ENCODE data around the gene SFPQ.
A peak's percentile ranks its signal among the peaks of the same experiment; 100 is the strongest.

Gene SFPQ

DNA sequence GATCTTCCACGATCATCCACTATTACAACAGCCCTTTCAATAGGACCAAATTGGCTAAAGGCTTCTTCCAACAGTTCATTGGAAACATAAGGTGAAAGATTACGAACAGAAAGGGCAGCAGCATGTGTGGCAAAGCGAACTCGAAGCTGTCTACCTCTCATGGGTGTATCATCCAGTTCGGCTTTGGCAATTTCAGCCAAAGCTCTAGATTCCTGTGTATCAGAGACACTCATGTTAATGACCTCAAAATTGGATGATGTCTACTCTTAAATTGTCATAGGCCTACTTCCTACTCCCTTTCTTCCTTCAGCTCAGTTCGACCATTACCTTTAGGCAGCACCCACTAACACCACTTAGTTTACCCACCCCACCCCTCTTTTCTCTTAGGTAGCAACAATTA is 2.2 kb downstream of the SFPQ start:
- Histone ChIP-seq H3K9me2 (replicated peaks; ENCODE audit: insufficient read depth, low read length) (no peaks in the 10 kb centered on the region), H3K27ac (ENCODE audit: low read length) (no peak overlapping the region), H3K36me3 (replicated peaks; ENCODE audit: insufficient read depth, low read length) (peaks cover 30% of the 10 kb centered on the region), H4K20me1 (ENCODE audit: insufficient read depth, low read length) (peaks cover 59% of the 10 kb centered on the region), H3F3A (ENCODE audit: insufficient read depth, low read length) (peaks cover 14% of the 10 kb centered on the region; the same call in 1 of the 2 replicates), H3K4me2 (ENCODE audit: low read depth, low read length) (peak overlapping the region; percentile 64), H3K4me1 (ENCODE audit: low read length) (peaks cover 15% of the 10 kb centered on the region; the same call in 1 of the 2 replicates), H3K9me3 (replicated peaks; ENCODE audit: insufficient read depth, low read length) (no peaks in the 10 kb centered on the region), H2AFZ (ENCODE audit: low read length) (no peak overlapping the region), H3K27me3 (replicated peaks; ENCODE audit: insufficient read depth, low read length) (no peaks in the 10 kb centered on the region), H3K9ac (ENCODE audit: low read length) (peak overlapping the region; percentile 95; the same call in 1 of the 2 replicates), H3K79me2 (ENCODE audit: low read length) (peaks cover 71% of the 10 kb centered on the region), H3K4me3 (ENCODE audit: low read length) (peak overlapping the region; percentile 86)
- DNase-seq = no peak
- TF ChIP-seq, protein P1, sequence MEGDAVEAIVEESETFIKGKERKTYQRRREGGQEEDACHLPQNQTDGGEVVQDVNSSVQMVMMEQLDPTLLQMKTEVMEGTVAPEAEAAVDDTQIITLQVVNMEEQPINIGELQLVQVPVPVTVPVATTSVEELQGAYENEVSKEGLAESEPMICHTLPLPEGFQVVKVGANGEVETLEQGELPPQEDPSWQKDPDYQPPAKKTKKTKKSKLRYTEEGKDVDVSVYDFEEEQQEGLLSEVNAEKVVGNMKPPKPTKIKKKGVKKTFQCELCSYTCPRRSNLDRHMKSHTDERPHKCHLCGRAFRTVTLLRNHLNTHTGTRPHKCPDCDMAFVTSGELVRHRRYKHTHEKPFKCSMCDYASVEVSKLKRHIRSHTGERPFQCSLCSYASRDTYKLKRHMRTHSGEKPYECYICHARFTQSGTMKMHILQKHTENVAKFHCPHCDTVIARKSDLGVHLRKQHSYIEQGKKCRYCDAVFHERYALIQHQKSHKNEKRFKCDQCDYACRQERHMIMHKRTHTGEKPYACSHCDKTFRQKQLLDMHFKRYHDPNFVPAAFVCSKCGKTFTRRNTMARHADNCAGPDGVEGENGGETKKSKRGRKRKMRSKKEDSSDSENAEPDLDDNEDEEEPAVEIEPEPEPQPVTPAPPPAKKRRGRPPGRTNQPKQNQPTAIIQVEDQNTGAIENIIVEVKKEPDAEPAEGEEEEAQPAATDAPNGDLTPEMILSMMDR (IDR thresholded peaks at IDR 0.05; ENCODE audit: low read length) = no peak
- no peak for TF ChIP-seq EZH2 (optimal IDR thresholded peaks at IDR 0.05; ENCODE audit: low read depth, low read length)
- no peak for TF ChIP-seq EZH2phosphoT487 (IDR thresholded peaks at IDR 0.05; ENCODE audit: low read length)

- Histone ChIP-seq H3K27me3 (replicated peaks; ENCODE audit: insufficient read depth, low read length) (no peaks in the 10 kb centered on the region), H3K9me3 (replicated peaks; ENCODE audit: insufficient read depth, low read length) (no peaks in the 10 kb centered on the region), H3K9me2 (replicated peaks; ENCODE audit: insufficient read depth, low read length) (no peaks in the 10 kb centered on the region), H3K79me2 (ENCODE audit: low read length) (peaks cover 91% of the 10 kb centered on the region), H3K4me3 (ENCODE audit: low read length) (no peak overlapping the region), H2AFZ (ENCODE audit: low read length) (no peak overlapping the region), H3K9ac (ENCODE audit: low read length) (no peak overlapping the region), H4K20me1 (ENCODE audit: insufficient read depth, low read length) (peaks cover 78% of the 10 kb centered on the region), H3K27ac (ENCODE audit: low read length) (no peak overlapping the region), H3K4me1 (ENCODE audit: low read length) (peaks cover 15% of the 10 kb centered on the region; the same call in 1 of the 2 replicates), H3F3A (ENCODE audit: insufficient read depth, low read length) (peaks cover 18% of the 10 kb centered on the region; the same call in 1 of the 2 replicates), H3K36me3 (replicated peaks; ENCODE audit: insufficient read depth, low read length) (peaks cover 50% of the 10 kb centered on the region), H3K4me2 (ENCODE audit: low read depth, low read length) (no peak overlapping the region)
- TF ChIP-seq, protein P1 (IDR thresholded peaks at IDR 0.05; ENCODE audit: low read length) = no peak
- TF ChIP-seq EZH2 (optimal IDR thresholded peaks at IDR 0.05; ENCODE audit: low read depth, low read length) = no peak
- no peak for TF ChIP-seq EZH2phosphoT487 (IDR thresholded peaks at IDR 0.05; ENCODE audit: low read length)
- DNase-seq = no peak
These were observed 4.2 kb downstream of the SFPQ start for GRCh38 chr1:35188578-35189392.

DNA sequence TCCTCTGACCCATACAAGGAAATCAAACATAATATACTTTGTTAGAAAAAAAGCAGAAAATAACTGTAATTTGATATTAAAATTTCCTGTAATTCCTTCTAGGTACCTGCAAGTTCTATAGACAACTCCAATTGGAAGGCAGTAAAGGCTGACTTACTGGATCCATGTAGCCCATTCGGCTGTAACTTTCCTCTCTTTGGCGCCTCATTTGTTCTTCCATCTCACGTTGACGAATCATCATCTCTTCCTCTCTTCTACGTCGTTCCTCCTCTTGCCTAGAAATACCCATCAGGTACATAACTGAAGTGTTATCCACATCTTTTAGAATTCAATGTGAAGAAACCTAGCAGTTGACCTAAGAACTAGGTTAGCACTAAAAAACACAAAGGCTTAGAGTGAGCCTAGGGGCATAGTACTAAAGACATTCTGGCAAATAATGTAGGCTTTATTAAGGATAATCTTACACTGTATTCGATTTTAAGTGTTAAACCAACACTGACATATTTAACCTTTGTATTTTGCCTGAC is 5.1 kb downstream of the SFPQ start:
- Histone ChIP-seq H3K9me2 (replicated peaks; ENCODE audit: insufficient read depth, low read length) (no peaks in the 10 kb centered on the region), H3K9me3 (replicated peaks; ENCODE audit: insufficient read depth, low read length) (no peaks in the 10 kb centered on the region), H3F3A (ENCODE audit: insufficient read depth, low read length) (peaks cover 21% of the 10 kb centered on the region), H3K27ac (ENCODE audit: low read length) (no peak overlapping the region), H3K4me1 (ENCODE audit: low read length) (peaks cover 15% of the 10 kb centered on the region; the same call in 1 of the 2 replicates), H3K4me3 (ENCODE audit: low read length) (no peak overlapping the region), H2AFZ (ENCODE audit: low read length) (no peak overlapping the region), H3K36me3 (replicated peaks; ENCODE audit: insufficient read depth, low read length) (peaks cover 54% of the 10 kb centered on the region), H4K20me1 (ENCODE audit: insufficient read depth, low read length) (peaks cover 82% of the 10 kb centered on the region), H3K9ac (ENCODE audit: low read length) (no peak overlapping the region), H3K27me3 (replicated peaks; ENCODE audit: insufficient read depth, low read length) (no peaks in the 10 kb centered on the region), H3K79me2 (ENCODE audit: low read length) (peaks cover 98% of the 10 kb centered on the region), H3K4me2 (ENCODE audit: low read depth, low read length) (no peak overlapping the region)
- TF ChIP-seq, protein P1 (IDR thresholded peaks at IDR 0.05; ENCODE audit: low read length) = no peak
- TF ChIP-seq EZH2 (optimal IDR thresholded peaks at IDR 0.05; ENCODE audit: low read depth, low read length) = no peak
- TF ChIP-seq EZH2phosphoT487 (IDR thresholded peaks at IDR 0.05; ENCODE audit: low read length) = no peak
- DNase-seq = no peak
